Astrocyte (in vitro differentiated cells and primary cell): ENCODE data around the gene BMP6. TPM values are rescaled to one million over a fixed set of nuclear protein-coding genes. Genes with fewer than 3 reads are reported as not detected.

Source experiments
- DNase-seq: peaks from one replicate; pipeline ENCODE4 v3.0.0-alpha.2; 2010; ENCODE audit warnings: low read depth
- FAIRE-seq: peaks from 2 replicates; lab custom pipeline; 2011; peaks lifted over from hg19 to GRCh38; lab: Jason Lieb, UNC
- H2AFZ ChIP-seq: 2 replicates; pipeline ENCODE4 v1.6.0; 2012; ENCODE audit warnings: low read depth, low read length, inconsistent platforms
- H3K27ac ChIP-seq: 2 replicates; pipeline ENCODE4 v1.5.1; 2011; ENCODE audit warnings: low read depth, low read length, inconsistent platforms
- H3K27me3 ChIP-seq: 2 replicates; pipeline ENCODE4 v1.6.0; 2011; ENCODE audit warnings: low read length, inconsistent platforms; ENCODE audit not compliant: insufficient read depth
- H3K36me3 ChIP-seq: 2 replicates; pipeline ENCODE4 v1.5.1; 2011; ENCODE audit warnings: low read length, inconsistent platforms; ENCODE audit not compliant: insufficient read depth
- H3K4me1 ChIP-seq: 2 replicates; pipeline ENCODE4 v1.5.1; 2011; ENCODE audit warnings: low read length, inconsistent platforms; ENCODE audit not compliant: insufficient read depth
- H3K4me2 ChIP-seq: 2 replicates; pipeline ENCODE4 v1.6.0; 2012; ENCODE audit warnings: low read length, inconsistent platforms
- H3K4me3 ChIP-seq: 2 replicates; pipeline ENCODE4 v1.5.1; 2011; ENCODE audit warnings: low read depth, mild to moderate bottlenecking, low read length, inconsistent platforms; ENCODE audit not compliant: insufficient read depth
- H3K79me2 ChIP-seq: 2 replicates; pipeline ENCODE4 v1.6.0; 2012; ENCODE audit warnings: mild to moderate bottlenecking, low read length, inconsistent platforms; ENCODE audit not compliant: insufficient read depth
- H3K9ac ChIP-seq: 2 replicates; pipeline ENCODE4 v1.6.0; 2012; ENCODE audit warnings: mild to moderate bottlenecking, low read length, inconsistent platforms
- H3K9me3 ChIP-seq: 2 replicates; pipeline ENCODE4 v1.5.1; 2012; ENCODE audit warnings: low read depth, mild to moderate bottlenecking, low read length, inconsistent platforms; ENCODE audit not compliant: insufficient read depth
- H4K20me1 ChIP-seq: 2 replicates; pipeline ENCODE4 v1.6.0; 2012; ENCODE audit warnings: low read length, inconsistent platforms; ENCODE audit not compliant: insufficient read depth
- H3K27ac Mint-ChIP-seq: one replicate; pipeline ENCODE4 v1.8.0; 2021; ENCODE audit warnings: mild to moderate bottlenecking, mixed read lengths; ENCODE audit not compliant: unreplicated experiment
- H3K27me3 Mint-ChIP-seq: one replicate; pipeline ENCODE4 v1.8.0; 2021; ENCODE audit warnings: low read depth, mixed read lengths; ENCODE audit not compliant: unreplicated experiment
- H3K36me3 Mint-ChIP-seq: one replicate; pipeline ENCODE4 v1.8.0; 2021; ENCODE audit warnings: low read depth, mixed read lengths; ENCODE audit not compliant: unreplicated experiment
- H3K4me1 Mint-ChIP-seq: one replicate; pipeline ENCODE4 v1.8.0; 2021; ENCODE audit warnings: low read depth, mixed read lengths; ENCODE audit not compliant: unreplicated experiment
- H3K4me3 Mint-ChIP-seq: one replicate; pipeline ENCODE4 v1.8.0; 2021; ENCODE audit warnings: mild to moderate bottlenecking, moderate library complexity, mixed read lengths; ENCODE audit not compliant: unreplicated experiment
- H3K9me3 Mint-ChIP-seq: one replicate; pipeline ENCODE4 v1.8.0; 2021; ENCODE audit warnings: mild to moderate bottlenecking, mixed read lengths; ENCODE audit not compliant: unreplicated experiment
- EZH2 ChIP-seq: IDR thresholded peaks from 2 replicates; pipeline ENCODE4 v1.6.1; 2012; ENCODE audit warnings: mild to moderate bottlenecking, low read length, inconsistent platforms; ENCODE audit not compliant: insufficient read depth
- total RNA-seq: library from RNA; stranded (reverse); gene quantifications from 2 replicates; pipeline ENCODE4 v1.2.1, GENCODE V29; 2021
- TF ChIP-seq, protein P1 (sequence below): IDR thresholded peaks from 2 replicates; pipeline ENCODE4 v1.5.1; 2011; ENCODE audit warnings: low read depth, mild to moderate bottlenecking, inconsistent platforms, low read length, moderate library complexity; ENCODE audit not compliant: insufficient read depth

Gene BMP6
- total RNA-seq, 1 donor from 2014 or later: 2.8 TPM

DNA sequence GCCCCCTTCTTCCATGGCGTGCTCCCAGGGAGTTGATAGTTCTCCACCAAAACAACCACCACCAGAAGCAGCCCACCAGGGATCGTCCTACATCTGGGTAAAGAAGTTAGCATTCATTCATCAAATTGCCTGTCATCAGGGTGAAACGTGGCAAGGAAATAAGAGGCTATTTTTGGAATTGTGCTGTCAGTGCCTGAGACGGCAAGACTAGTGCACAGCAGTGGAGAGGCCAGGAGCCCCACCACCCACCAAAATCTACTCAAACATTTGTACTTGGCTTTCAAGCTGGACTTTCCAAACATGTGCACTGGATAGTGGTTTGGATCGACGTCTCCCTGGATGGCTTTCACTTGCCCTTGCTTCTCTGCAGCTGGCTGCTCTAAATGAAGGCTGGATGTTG lies 139.9 kb downstream of the BMP6 start:
- no peak for DNase-seq
- Histone ChIP-seq H3K4me1 (no peaks in the 10 kb centered on the region), H3K79me2 (no peaks in the 10 kb centered on the region), H3K4me3 (no peak overlapping the region), H2AFZ (no peak overlapping the region), H3K27me3 (no peaks in the 10 kb centered on the region), H3K36me3 (no peaks in the 10 kb centered on the region), H3K27ac (no peak overlapping the region), H3K9ac (no peak overlapping the region), H4K20me1 (no peaks in the 10 kb centered on the region), H3K9me3 (no peaks in the 10 kb centered on the region), H3K4me2 (no peak overlapping the region)
- Mint-ChIP-seq H3K9me3 (no peaks in the 10 kb centered on the region), H3K36me3 (peaks cover 7% of the 10 kb centered on the region), H3K27ac (no peak overlapping the region), H3K4me3 (no peak overlapping the region), H3K4me1 (no peaks in the 10 kb centered on the region), H3K27me3 (peaks cover 1% of the 10 kb centered on the region)
- TF ChIP-seq, protein P1, sequence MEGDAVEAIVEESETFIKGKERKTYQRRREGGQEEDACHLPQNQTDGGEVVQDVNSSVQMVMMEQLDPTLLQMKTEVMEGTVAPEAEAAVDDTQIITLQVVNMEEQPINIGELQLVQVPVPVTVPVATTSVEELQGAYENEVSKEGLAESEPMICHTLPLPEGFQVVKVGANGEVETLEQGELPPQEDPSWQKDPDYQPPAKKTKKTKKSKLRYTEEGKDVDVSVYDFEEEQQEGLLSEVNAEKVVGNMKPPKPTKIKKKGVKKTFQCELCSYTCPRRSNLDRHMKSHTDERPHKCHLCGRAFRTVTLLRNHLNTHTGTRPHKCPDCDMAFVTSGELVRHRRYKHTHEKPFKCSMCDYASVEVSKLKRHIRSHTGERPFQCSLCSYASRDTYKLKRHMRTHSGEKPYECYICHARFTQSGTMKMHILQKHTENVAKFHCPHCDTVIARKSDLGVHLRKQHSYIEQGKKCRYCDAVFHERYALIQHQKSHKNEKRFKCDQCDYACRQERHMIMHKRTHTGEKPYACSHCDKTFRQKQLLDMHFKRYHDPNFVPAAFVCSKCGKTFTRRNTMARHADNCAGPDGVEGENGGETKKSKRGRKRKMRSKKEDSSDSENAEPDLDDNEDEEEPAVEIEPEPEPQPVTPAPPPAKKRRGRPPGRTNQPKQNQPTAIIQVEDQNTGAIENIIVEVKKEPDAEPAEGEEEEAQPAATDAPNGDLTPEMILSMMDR: no peak
- no peak for TF ChIP-seq EZH2
- no peak for FAIRE-seq

DNA sequence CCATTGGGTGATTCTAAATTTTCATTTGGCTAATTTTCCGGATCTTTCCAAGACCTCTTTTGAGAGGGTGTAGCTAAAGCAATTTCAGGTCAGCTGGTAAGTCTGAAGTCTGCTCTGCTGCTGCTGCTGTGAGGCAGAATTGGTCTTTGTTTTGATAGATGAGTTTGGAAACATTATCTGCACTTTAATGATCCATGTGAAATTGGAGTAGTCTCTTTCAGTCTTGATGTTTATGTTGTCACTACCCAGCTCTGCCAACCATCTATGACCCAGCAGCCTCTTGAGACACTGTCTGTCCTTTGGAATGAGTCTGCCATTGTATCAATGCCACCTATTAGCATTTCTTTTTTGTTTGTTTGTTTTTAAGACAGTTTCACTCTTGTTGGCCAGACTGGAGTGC lies 140.6 kb downstream of the BMP6 start:
- H3K9me3 ChIP-seq: no peaks in the 10 kb centered on the region
- H3K4me3 Mint-ChIP-seq: no peak overlapping the region
- no peak overlapping the region for H3K4me2 ChIP-seq
- H2AFZ ChIP-seq: no peak overlapping the region
- H3K27ac Mint-ChIP-seq: no peak overlapping the region
- no peaks in the 10 kb centered on the region for H3K79me2 ChIP-seq
- no peaks in the 10 kb centered on the region for H3K36me3 ChIP-seq
- no peak overlapping the region for H3K9ac ChIP-seq
- H4K20me1 ChIP-seq: no peaks in the 10 kb centered on the region
- no peaks in the 10 kb centered on the region for H3K4me1 ChIP-seq
- H3K4me1 Mint-ChIP-seq: no peaks in the 10 kb centered on the region
- H3K9me3 Mint-ChIP-seq: no peaks in the 10 kb centered on the region
- no peak overlapping the region for H3K27ac ChIP-seq
- peaks cover 3% of the 10 kb centered on the region for H3K27me3 Mint-ChIP-seq
- H3K27me3 ChIP-seq: no peaks in the 10 kb centered on the region
- H3K4me3 ChIP-seq: no peak overlapping the region
- DNase-seq (no peak), FAIRE-seq (no peak)
- no peak for TF ChIP-seq EZH2
- TF ChIP-seq, protein P1: no peak
- peaks cover 7% of the 10 kb centered on the region for H3K36me3 Mint-ChIP-seq

DNA sequence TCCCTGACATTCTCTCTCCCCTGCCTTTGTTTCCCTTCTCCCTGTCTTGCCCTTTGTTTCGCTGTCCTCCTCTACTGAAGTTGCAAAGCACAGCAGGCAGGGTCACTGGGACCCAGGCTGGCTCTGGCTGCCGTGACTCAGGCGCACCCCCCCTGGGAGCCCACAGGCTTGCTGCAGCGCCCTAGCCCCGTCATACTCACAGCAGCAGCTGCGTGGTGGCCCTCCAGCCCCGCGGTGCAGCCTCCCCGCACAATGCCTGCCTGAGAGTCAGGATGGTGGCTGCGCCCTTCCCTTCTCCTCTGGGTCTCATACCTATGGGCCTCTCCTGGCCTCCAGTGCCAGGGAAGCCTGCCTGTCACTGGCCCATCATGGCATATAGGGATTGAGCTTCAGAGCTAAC lies 143.0 kb downstream of the BMP6 start:
- peaks cover 3% of the 10 kb centered on the region for H3K27me3 Mint-ChIP-seq
- H3K4me1 Mint-ChIP-seq: no peaks in the 10 kb centered on the region
- FAIRE-seq (no peak), DNase-seq (no peak)
- no peaks in the 10 kb centered on the region for H3K27me3 ChIP-seq
- H3K9me3 Mint-ChIP-seq: no peaks in the 10 kb centered on the region
- H4K20me1 ChIP-seq: no peaks in the 10 kb centered on the region
- H3K4me2 ChIP-seq: no peak overlapping the region
- H3K36me3 ChIP-seq: no peaks in the 10 kb centered on the region
- no peaks in the 10 kb centered on the region for H3K4me1 ChIP-seq
- no peak overlapping the region for H3K4me3 Mint-ChIP-seq
- H3K9ac ChIP-seq: no peak overlapping the region
- no peak overlapping the region for H2AFZ ChIP-seq
- H3K4me3 ChIP-seq: no peak overlapping the region
- TF ChIP-seq EZH2: no peak
- TF ChIP-seq, protein P1: no peak
- H3K79me2 ChIP-seq: no peaks in the 10 kb centered on the region
- no peak overlapping the region for H3K27ac ChIP-seq
- no peaks in the 10 kb centered on the region for H3K9me3 ChIP-seq
- H3K36me3 Mint-ChIP-seq: peaks cover 7% of the 10 kb centered on the region
- no peak overlapping the region for H3K27ac Mint-ChIP-seq
